GM21515 (cell line): Measurements from ENCODE around the gene GDF10.

Experiments used
- ATAC-seq: cut with Tn5 transposase; IDR thresholded peaks from one replicate; pipeline ENCODE4 v1.9.1; 2021; ENCODE audit not compliant: unreplicated experiment

Gene GDF10

DNA sequence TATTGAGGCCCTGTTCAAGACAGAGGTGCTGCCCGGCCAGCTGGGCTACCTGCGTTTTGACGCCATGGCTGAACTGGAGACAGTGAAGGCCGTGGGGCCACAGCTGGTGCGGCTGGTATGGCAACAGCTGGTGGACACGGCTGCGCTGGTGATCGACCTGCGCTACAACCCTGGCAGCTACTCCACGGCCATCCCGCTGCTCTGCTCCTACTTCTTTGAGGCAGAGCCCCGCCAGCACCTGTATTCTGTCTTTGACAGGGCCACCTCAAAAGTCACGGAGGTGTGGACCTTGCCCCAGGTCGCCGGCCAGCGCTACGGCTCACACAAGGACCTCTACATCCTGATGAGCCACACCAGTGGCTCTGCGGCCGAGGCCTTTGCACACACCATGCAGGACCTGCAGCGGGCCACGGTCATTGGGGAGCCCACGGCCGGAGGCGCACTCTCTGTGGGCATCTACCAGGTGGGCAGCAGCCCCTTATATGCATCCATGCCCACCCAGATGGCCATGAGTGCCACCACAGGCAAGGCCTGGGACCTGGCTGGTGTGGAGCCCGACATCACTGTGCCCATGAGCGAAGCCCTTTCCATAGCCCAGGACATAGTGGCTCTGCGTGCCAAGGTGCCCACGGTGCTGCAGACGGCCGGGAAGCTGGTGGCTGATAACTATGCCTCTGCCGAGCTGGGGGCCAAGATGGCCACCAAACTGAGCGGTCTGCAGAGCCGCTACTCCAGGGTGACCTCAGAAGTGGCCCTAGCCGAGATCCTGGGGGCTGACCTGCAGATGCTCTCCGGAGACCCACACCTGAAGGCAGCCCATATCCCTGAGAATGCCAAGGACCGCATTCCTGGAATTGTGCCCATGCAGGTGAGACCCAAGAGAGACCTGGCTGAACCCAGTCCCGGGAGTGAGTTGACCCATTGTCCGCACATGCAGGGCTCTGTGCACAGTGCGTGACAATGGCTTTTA lies 51.0 kb downstream of the GDF10 start:
- no peak for ATAC-seq

- ATAC-seq = no peak
Observed at GRCh38 chr10:47351899-47352815, 52.2 kb downstream of the GDF10 start.

- no peak for ATAC-seq
Observed at GRCh38 chr10:47353351-47353750, 53.4 kb downstream of the GDF10 start.

GRCh38 chr10:47354165-47354564 lies 54.2 kb downstream of the GDF10 start:
- ATAC-seq = no peak

DNA sequence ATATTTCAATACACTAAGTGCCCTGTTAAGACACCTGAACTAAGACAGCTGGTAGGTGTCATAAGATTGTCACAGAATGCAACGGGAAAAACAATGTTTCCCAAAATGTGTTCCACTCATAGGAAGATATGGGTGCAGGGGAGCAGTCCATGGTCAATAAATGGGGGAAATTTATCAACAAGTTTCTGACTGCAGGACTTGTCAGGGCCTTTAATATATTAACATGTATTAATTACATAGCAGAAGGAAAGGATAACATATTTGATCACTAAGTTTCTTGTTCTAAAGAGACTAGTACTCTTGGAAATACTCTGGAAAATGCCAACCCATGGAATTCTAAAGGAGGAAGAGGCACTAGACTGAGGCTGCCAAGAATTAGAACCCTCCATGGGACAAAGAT lies 54.9 kb downstream of the GDF10 start:
- ATAC-seq = no peak

DNA sequence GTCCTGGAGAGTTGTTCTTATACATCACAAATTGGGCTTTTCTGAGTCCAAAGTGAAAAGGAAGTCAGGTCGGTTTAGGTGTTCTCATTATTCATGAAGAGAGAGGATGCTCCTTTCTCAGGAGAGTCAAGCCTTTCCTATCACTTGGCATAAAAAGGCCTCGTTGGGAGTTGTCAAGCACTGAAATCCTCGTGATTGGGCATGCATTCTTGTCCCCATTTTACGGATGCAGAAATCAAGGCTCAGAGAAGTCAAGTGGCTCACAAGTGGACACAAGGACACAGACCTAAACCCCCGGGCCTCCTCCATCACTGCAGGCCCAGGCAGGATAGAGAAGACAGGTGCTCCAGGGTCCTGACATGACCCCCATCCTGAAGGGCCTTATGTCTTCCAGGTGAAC lies 56.7 kb downstream of the GDF10 start:
- no peak for ATAC-seq

DNA sequence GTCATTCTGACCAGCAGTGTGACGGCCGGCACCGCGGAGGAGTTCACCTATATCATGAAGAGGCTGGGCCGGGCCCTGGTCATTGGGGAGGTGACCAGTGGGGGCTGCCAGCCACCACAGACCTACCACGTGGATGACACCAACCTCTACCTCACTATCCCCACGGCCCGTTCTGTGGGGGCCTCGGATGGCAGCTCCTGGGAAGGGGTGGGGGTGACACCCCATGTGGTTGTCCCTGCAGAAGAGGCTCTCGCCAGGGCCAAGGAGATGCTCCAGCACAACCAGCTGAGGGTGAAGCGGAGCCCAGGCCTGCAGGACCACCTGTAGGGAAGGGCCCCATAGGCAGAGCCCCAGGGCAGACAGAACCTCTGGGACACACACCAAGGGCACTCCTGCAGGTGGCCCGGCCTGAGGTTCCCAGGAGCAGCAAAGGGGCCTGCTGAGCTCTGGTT lies 57.2 kb downstream of the GDF10 start:
- ATAC-seq = no peak

DNA sequence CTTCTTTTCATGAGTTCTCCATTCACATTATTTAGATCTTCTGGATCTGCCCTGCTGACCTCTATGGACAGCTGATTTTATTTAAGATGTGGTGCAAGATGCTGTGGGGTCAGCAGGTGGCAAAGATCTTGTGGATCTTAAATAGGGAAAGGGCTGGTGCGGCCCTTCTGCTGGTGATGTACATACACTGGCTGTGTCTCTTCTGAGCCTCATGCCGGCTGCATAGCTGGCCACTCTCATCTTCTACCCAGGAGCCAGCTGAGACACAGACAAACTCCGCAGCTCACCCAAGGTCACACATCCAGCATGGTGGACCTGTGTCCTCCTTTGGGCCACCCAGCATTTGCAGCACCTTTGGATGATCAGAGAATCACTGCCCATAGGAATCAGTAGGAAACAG lies 57.9 kb downstream of the GDF10 start:
- no peak for ATAC-seq

- no peak for ATAC-seq
Observed at GRCh38 chr10:47358457-47358856, 58.5 kb downstream of the GDF10 start.

GRCh38 chr10:47359101-47359500 lies 59.1 kb downstream of the GDF10 start:
- ATAC-seq = no peak

DNA sequence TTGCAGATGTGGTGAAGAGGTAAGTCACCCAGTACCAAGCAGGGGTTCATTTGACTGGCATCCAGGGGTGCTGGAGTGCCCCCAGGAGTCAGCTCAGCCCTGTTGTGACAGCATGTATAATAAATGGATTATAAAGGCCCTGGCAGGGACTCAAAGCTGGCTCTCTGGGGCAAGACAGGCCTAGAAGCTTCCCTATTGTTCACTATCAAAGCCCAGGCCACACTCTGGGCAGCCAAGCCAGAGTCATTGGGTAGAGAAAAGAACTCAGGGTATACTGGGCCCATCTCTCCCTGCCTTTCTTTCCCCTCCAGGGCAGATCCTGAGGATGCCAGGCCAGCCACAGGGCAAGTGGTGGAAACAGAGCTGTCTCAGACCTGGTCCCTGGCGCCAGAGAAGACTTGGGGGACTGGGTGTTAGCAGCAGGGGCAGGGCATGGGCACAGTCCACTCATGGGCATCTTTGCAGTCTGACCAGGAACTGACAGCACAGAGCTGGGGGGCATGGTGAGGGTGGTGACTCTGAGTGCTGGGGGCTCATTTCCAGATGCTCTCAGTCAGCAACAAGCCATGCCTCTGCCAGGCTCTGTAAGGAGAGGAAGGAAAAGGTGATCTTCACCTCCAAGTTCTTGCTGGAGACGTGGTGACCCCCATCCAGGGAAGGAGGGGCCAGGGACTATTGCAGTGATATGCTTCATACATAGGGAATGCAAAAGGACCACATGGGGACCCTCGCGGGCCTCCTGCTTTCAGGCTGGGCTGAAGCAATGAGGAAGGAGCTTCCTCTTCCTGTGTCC lies 59.8 kb downstream of the GDF10 start:
- no peak for ATAC-seq

DNA sequence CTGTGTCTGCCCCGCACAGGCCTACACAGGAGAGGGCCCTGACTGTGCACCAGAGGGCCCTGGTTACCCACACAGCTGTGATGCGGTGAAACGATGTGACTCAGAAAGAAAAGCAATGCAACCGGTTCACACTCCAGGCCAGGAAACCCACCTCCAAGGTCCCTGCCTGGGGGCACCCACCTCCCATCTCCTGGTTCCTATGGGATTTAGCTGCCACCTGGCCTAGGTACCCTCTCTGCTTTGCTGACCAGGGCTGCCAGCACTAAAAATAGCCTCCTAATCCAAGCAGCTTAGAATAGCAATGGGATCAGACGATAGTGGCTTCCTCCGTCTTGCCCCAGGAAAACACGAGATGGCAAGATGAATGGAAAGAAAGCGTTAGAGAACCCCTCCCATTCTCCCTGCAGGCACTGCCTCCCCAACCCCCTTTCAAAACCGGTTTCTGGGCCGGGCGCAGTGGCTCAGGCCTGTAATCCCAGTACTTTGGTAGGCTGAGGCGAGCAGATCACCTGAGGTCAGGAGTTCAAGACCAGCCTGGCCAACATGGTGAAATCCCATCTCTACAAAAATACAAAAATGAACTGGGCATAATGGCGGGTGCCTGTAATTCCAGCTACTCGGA lies 60.5 kb downstream of the GDF10 start:
- ATAC-seq = no peak

DNA sequence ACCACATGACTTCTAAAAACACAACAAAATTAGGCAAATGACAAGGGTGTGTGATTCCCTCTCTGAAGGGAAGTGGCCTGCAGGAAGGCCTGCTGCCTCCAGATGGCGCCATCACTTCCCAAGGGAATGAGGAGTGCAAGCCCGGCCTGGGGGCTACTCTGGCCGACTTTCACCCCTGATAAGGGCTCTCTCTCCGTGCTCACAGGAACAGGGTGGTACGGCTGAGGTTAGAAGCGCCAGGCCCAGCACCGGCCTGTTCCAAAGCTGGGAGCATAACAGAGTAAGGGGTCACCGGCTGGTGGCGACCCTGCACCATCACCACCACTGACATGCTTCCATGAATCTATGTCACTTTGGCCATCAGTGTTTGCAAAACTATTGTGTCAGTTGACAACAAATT lies 61.3 kb downstream of the GDF10 start:
- no peak for ATAC-seq

DNA sequence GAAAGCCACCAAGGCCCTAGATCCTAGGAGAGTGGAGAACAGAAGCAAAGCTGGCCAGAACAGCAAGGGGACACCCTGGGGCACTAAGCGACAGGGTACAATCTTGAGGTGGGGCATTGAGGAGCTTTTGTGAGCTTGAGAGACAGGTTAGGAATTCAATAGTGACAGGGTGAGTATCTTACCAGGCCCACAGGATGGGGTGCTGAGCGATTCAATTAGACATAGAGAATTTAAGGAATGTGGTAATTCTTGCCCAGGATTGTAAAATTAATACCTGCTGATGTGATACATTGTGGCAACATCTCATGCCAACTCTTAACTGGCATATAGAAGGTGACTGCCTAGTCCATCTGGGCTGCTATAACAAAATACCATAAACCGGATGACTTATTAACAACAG lies 62.2 kb downstream of the GDF10 start:
- no peak for ATAC-seq
